Effector CD4-positive, alpha-beta T cell (primary cell): ENCODE data around the gene DSCAM.
"Not testable (repeated sequence)": the region's sequence is repeated elsewhere in the genome, so short reads cannot be mapped to it uniquely, and the experiment has no call there.

Experiments used
- DNase-seq: peaks from one replicate; pipeline ENCODE4 v3.0.0-alpha.2; 2020

The DSCAM gene

DNA sequence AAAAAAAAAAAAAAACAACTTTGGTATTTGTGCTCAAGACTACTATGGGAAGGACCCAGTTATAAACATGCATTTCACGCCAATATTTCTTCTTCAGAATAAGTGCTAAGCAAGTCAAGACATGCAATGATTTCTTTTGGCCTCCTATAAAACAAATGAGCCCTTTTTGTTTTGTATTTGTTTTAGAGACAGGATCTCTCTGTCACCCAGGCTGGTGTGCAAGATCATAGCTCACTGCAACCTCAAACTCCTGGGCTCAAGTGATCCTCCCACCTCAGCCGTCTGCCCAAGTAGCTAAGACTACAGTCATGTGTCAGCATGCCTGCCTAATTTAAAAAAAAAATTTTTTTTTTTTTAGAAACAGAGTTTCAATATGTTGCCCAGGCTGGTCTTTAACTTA, 631.0 kb downstream of the DSCAM start:
- no peak for DNase-seq

DNA sequence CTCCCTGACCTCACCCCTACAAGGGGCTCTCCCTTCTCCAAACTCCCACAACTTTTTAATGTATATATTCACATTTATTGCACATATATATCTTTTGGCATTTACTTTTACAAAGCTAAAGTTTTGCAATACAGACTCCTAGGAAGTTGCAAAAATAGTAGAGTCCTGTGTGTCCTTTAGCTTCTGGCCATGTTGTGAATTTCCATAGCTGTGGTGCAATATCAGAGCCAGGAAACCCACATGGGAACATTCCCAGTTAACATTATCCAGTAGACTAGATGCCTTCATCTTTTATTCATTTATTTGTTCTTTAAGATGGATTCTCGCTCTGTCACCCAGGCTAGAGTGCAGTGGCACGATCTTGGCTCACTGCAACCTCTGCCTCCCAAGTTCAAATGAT, 636.7 kb downstream of the DSCAM start:
- DNase-seq = no peak

DNA sequence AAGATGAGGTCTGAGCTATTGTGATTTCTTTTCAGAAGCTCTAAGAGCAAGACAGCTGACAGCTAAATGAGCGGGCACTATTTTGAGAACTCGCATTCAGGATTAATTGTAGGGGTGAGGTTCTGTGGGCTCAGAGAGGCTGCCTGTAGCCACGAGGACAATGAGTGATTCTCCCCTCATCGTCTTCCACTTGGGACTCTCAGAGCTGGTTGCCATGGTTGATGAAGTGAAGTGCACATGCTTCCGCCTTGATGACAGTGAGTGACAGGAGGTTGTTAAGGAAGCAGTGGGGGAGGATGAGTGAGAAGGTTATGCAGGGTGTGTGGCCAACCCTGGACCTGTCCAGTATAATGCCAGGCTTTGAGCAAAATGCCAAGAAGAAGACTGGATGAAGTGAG, 638.0 kb downstream of the DSCAM start:
- no peak for DNase-seq

GRCh38 chr21:40208206-40208947, 638.6 kb downstream of the DSCAM start:
- no peak for DNase-seq

GRCh38 chr21:40200946-40201345, 646.0 kb downstream of the DSCAM start:
- no peak for DNase-seq

- DNase-seq = no peak
Observed at GRCh38 chr21:40200126-40200525, 646.8 kb downstream of the DSCAM start.

DNA sequence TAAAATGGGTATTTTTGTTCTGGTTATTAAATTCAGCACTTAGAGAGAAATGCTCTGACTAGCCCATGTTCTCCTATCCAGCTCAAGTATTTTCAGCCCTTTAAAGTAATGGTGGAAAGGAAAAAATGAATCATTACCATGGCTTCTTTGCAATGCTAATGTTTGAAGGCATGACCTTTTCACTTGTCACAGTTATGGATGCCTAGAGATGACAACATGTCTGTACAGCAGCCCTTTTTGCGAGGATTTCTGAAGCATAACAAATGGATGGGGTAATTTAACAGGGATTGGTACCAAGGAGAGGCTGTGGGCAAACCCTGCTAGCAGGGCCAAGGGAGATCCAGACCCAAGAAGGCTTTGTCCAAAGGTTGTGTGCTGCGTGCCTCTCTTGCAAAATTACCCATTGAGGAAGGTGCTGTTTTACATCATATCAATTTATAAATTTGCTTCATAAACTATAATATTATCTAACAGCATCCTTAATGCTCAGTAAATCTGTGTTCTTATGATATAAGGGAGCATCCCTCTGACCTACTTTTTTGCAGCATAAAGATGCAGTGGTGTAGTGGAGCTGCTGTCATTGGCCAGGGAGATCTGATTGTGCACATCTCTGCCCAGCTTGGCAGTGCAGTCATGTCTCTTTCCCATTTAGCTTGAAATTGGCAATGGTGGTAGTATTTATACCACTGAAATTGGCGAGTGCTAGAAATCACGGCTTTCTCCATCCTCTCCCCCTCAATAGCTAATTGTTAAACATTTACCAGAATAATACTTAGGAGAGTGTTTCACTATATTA, 652.6 kb downstream of the DSCAM start:
- no peak for DNase-seq

GRCh38 chr21:40191616-40192015, 655.3 kb downstream of the DSCAM start:
- DNase-seq = no peak

DNA sequence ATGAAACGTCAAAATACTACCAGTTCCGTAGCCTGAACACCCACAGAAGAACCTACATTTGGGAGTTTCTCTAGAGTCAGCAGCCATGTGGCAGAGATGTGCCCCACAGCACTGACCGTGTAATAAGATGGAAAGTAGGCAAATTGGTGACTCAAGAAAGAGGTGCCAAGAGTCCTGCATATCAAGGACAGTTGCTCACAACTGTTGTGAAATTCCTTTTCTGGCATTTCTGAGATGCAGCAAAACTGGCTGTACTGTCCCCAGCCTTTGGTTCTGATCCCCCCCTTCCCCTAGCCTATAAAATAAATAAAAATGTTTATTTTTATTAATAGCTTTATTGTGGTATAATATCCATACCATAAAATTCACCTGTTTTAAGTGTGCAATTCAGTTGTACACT, 655.8 kb downstream of the DSCAM start:
- no peak for DNase-seq

DNA sequence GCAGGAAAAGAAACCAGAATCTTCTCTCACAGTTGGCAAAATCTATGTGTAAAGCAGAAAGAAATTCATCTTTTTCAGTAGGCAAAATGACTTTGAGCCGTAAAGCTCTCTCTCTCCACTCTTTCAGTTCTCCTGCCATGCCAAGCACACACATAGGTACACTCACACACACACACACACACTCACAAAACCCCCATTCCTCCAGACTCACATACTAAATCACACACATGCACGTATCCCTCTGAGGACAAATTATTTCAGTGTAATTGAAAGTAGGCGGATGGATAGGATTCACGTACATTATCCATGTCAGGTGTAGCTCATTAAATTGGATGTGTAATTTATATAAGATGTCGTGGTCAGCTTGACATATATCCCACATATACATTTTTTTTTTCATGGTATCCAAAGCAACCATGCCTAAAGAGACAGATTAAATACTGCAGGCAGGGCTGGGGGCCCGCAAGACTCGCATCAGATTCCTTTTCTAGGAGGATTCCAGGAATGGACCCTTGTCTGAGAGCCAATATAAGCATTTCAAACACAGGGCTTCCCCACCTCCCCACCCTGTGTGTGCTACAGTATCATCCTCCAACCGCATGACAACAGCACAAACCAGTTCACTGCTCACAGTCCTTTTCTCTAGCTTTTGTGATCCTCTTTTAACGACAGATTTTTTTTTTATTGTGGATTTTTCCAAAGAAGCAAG, 658.9 kb downstream of the DSCAM start:
- no peak for DNase-seq

- DNase-seq = no peak
Observed at GRCh38 chr21:40187244-40187643, 659.7 kb downstream of the DSCAM start.

DNA sequence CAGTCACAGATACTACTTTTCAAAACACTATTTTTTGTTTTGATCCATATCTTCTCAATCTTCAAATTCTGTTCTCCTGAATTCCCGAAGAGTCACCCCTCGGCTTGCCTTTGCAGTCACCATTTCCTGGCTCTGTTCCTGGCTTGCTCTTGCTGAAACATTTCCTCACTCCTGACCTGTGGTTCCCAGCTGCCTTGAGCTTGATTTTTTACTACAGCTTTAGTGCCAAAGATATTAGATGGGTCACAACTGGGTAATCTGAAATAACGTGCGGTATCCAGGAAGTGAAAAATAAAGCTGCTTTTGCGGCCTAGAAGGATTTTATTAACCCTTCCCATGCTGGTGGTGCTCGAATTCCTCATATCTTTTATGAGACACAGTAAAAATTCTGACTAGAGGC, 660.9 kb downstream of the DSCAM start:
- no peak for DNase-seq

DNA sequence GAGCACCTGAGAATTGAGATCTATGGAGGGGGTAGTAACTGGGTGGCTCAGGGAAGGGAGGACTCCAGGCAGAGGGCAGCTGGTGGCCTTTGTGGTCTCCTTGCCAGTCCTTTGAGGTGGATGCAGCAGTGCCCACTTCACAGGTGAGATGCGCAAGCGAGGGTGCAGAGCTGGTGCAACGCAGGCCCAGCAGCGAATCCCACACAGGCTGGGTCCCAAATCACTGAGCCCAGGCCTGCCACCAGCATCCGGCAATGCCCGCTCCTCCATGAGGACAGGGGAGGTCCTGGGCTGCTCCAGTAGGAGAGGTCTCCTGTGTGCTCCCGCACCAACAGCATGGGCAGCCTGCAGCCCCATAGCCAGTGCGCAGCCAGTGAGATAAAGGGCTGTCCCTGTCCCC, 661.8 kb downstream of the DSCAM start:
- no peak for DNase-seq

DNA sequence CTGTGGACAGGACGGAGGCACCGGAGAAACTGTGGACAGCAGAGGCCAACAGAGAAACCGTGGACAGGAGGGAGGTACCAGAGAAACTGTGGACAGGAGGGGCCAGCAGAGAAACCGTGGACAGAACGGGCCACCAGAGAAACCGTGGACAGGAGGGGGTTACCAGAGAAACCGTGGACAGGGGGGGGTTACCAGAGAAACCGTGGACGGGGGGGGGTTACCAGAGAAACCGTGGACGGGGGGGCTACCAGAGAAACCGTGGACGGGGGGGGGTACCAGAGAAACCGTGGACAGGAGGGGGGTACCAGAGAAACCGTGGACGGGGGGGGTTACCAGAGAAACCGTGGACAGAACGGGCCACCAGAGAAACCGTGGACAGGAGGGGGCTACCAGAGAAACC, 664.5 kb downstream of the DSCAM start:
- not testable (repeated sequence) for DNase-seq

GRCh38 chr21:40179166-40179565, 667.8 kb downstream of the DSCAM start:
- DNase-seq = no peak

GRCh38 chr21:40178726-40179125, 668.2 kb downstream of the DSCAM start:
- no peak for DNase-seq

DNA sequence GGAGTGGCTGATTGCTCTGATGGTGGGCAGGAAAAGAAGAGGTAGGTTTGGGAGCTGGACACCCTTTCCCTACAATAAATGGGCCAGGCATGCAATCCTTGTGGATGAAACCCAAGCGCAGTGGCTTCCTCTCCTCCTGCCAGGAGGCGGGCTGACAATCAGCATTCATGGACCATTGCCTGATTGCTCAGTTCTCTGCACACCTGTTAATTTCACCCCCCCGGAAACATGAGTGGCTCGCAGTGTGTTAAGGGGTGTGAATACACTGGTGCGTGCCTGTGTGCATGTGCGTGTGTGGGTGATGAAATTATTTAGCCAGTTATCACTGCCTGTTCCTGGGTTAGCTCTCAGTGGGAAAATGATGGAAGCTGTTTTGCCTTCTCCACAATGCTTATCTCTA, 669.0 kb downstream of the DSCAM start:
- no peak for DNase-seq

DNA sequence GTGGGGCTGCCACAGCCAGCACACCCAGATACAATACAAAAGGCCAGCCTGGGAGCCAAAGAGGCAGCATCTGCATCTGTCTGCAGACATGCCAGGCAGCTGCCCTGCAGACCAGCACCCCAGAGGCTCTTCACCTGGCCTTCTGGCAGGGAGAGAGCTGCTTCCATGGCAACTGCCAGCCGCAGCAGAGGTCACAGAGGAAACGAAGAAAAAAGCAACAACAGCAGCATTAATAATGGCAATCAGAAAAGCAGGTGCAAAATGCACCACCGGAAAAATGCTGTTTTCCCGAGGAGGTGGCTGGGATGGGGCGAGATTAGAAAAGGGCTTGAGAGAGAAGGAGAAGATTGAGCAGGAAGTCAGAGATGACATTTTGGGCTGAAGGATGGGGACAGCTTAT, 670.2 kb downstream of the DSCAM start:
- DNase-seq = no peak

GRCh38 chr21:40173816-40174215, 673.1 kb downstream of the DSCAM start:
- DNase-seq = no peak

DNA sequence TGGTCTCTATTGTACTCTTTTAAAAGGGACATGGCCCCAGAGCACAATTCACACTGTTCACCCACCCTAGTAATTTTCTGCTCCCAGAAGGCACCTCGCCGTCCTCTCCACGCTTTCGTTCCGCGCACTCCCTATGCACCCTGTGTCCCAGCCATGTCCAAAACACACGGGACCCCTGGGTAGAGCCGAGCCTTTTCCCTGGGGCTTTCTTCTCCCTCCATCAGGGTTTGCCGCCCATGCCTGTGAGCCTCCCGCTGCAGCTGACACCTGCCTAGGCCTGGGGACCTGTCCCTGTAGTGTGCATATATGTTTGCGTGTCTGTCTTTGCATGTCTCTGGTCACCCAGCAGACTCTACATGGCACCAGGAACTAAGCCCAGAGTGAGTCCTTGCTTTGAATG, 677.0 kb downstream of the DSCAM start:
- no peak for DNase-seq

DNA sequence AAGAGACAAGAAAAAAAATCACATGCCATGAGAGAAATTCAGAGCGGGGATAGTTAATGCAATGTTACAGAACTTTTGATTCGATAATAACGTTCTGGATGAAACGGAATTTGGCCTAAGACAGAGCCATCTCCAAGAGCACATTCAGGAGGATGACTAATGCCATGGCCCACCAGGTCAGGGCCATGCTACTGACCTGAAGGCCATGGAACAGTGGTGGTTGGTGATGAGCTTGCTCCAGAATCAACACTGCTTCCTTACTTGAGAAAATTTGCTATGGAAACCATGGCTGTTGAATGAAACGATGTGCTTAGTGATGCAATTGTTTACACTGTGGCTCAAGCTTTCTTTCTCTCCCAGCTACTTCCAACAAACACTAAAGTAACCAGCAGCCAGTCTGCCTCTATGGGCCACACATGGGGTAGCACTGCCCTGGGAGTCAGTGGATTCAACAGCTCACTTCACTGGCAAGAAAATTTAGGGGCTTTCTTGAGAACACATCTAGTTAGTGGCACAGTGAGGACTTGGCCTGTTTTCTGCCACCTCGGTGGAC, 680.6 kb downstream of the DSCAM start:
- DNase-seq = no peak

GRCh38 chr21:40165773-40166070, 681.2 kb downstream of the DSCAM start:
- DNase-seq = no peak

- no peak for DNase-seq
Observed at GRCh38 chr21:40164905-40165772, 681.8 kb downstream of the DSCAM start.
